RWPE2 (cell line): Measurements from ENCODE around the gene MOG.

Experiments
- ATAC-seq: fragments of 200-7000 bp; cut with Tn5 transposase; 3 replicates; pipeline ENCODE4 v1.9.1; 2021; ENCODE audit warnings: low read depth
- DNase-seq: peaks from one replicate; pipeline ENCODE4 v3.0.0-alpha.2; 2020; ENCODE audit warnings: low spot score
- H3K27ac ChIP-seq: fragments of 450-650 bp; 2 replicates; pipeline ENCODE4 v1.5.1; 2017; ENCODE audit warnings: mild to moderate bottlenecking; ENCODE audit not compliant: poor library complexity, severe bottlenecking
- H3K27me3 ChIP-seq: fragments of 250-450 bp; sonication (Bioruptor Pico); 2 replicates; pipeline ENCODE4 v1.5.1; 2021; ENCODE audit warnings: mild to moderate bottlenecking, moderate library complexity; ENCODE audit not compliant: insufficient read depth, poor library complexity, severe bottlenecking
- H3K36me3 ChIP-seq: fragments of 250-450 bp; sonication (Bioruptor Pico); 2 replicates; pipeline ENCODE4 v1.5.1; 2020; ENCODE audit warnings: low read depth, mild to moderate bottlenecking, moderate library complexity
- H3K4me1 ChIP-seq: fragments of 250-450 bp; sonication (Bioruptor Pico); 2 replicates; pipeline ENCODE4 v1.5.1; 2021; ENCODE audit warnings: mild to moderate bottlenecking, moderate library complexity; ENCODE audit not compliant: insufficient read depth, poor library complexity, severe bottlenecking
- H3K4me3 ChIP-seq: fragments of 250-450 bp; sonication (Bioruptor Pico); 2 replicates; pipeline ENCODE4 v1.5.1; 2021; ENCODE audit warnings: mild to moderate bottlenecking, moderate library complexity; ENCODE audit not compliant: severe bottlenecking
- H3K9me3 ChIP-seq: fragments of 250-450 bp; sonication (Bioruptor Pico); 2 replicates; pipeline ENCODE4 v1.5.1; 2021; ENCODE audit warnings: mild to moderate bottlenecking, moderate library complexity; ENCODE audit not compliant: severe bottlenecking
- TF ChIP-seq, protein P1 (sequence below): fragments of 450-650 bp; IDR thresholded peaks from one replicate; pipeline ENCODE4 v1.5.1; 2017; ENCODE audit warnings: mild to moderate bottlenecking, moderate library complexity; ENCODE audit not compliant: poor library complexity, severe bottlenecking

The MOG gene

DNA sequence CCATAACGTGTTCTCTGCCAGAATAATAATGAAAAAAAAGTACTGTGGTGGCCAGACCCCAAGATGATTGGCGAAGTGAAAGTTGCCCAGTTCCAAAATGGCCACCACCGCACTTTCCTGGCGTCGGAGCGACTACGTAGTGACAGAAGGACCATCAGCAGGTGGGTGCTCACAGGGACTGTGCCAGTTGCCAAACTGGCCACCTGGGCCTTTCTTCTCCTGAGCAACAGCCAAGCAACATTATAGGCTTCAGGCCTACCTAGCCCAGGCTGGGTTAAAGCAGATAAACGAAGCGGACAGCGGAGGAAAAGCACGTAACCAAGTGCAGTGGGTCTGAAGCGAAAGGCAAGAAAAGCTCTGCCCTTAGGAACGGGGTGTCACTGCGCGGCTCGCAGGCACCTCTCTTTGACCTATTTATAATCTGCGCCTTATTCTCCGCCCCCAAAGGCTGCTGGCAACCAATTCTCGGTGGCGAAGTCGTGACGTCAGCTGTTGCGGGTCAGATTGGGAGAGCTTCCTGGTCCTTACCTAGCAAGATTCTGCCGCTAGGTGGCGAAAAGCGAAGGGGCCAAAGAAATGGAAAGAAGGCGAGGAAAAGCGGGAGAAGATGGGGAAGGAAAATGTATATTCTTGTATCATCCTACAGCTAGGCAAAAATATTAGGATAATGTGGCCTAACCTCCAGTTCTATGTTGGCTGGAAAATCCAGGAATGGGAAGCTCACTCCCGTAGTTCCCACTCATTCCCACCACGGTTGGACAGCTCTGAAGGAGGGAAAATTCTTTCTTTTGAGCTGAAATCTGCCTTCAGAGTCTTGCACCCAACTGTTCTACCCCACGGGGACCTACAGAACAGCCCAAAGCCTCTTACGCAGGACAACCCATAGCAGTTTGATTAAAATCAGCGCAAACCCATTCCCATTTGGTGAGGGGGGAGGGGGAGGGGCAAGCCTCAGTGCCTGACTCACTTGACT, 6.9 kb upstream of the MOG start:
- TF ChIP-seq, protein P1, sequence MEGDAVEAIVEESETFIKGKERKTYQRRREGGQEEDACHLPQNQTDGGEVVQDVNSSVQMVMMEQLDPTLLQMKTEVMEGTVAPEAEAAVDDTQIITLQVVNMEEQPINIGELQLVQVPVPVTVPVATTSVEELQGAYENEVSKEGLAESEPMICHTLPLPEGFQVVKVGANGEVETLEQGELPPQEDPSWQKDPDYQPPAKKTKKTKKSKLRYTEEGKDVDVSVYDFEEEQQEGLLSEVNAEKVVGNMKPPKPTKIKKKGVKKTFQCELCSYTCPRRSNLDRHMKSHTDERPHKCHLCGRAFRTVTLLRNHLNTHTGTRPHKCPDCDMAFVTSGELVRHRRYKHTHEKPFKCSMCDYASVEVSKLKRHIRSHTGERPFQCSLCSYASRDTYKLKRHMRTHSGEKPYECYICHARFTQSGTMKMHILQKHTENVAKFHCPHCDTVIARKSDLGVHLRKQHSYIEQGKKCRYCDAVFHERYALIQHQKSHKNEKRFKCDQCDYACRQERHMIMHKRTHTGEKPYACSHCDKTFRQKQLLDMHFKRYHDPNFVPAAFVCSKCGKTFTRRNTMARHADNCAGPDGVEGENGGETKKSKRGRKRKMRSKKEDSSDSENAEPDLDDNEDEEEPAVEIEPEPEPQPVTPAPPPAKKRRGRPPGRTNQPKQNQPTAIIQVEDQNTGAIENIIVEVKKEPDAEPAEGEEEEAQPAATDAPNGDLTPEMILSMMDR, result peak; percentile 96
- H3K27me3 ChIP-seq, result no peaks in the 10 kb centered on the region
- peak; percentile 94 for ATAC-seq
- H3K27ac ChIP-seq, result peak overlapping the region; percentile 20
- H3K36me3 ChIP-seq, result peaks cover 6% of the 10 kb centered on the region; the same call in 1 of the 2 replicates
- H3K4me3 ChIP-seq, result peak overlapping the region; percentile 45
- DNase-seq, result peak; percentile 96
- H3K9me3 ChIP-seq, result no peaks in the 10 kb centered on the region
- peaks cover 3% of the 10 kb centered on the region for H3K4me1 ChIP-seq

DNA sequence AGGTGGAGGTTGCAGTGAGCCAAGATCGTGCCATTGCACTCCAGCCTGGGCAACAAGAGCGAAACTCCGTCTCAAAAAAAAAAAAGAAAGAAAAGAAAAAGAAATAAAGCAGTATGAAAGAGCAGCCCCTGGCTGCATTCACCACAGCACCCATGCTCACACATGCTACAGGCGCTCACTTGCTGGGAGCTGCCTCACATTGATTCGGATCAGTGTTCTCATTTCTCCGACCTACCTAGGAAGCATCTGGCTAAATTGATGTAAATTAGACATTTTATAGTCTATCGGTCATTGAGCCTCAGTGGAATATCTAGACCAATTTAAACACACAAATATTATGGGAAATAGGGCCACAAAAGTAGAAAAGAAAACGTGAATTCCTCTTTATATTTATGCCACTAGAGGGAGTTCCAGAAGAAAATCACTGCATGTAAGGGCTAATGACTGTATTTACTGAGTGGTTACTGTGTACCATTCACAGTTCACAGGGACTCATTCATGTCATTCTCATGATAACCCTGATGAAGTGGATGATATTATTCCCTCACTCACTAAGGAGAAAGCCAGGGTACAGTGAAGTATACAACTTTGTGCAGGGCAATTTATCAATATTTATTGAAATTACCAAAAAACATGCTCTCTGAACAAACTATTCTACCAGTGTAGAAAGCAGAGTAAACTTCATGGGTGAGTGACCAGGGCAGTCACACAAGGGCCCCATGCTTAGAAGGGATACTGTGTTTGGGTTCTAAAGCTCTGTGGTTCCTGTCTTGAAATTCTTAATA, 5.3 kb upstream of the MOG start:
- TF ChIP-seq, protein P1, result peak; percentile 81
- no peak overlapping the region for H3K27ac ChIP-seq
- H3K27me3 ChIP-seq, result no peaks in the 10 kb centered on the region
- peaks cover 6% of the 10 kb centered on the region; the same call in 1 of the 2 replicates for H3K36me3 ChIP-seq
- DNase-seq, result no peak
- peaks cover 3% of the 10 kb centered on the region for H3K4me1 ChIP-seq
- no peak overlapping the region for H3K4me3 ChIP-seq
- no peaks in the 10 kb centered on the region for H3K9me3 ChIP-seq
- no peak for ATAC-seq

DNA sequence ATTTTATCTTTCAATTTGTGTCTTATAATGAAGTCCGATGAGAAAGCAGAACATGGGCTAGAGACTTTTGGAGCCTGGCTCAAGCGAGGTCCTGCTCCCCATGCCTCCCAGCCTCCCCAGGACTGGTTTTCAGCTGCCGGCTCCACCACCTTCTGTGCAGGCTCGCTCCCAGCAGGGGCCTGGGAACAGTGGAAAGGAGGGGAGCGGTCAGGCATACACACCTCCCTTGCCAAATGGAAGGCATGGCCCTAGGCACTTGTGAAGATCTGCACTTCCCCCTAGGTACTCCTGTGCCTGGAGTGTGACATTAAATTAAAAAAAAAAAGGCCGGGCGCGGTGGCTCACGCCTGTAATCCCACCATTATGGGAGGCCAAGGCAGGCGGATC, 4.7 kb upstream of the MOG start:
- TF ChIP-seq, protein P1, result no peak
- no peaks in the 10 kb centered on the region for H3K9me3 ChIP-seq
- H3K27ac ChIP-seq, result no peak overlapping the region
- ATAC-seq (no peak), DNase-seq (no peak)
- peaks cover 5% of the 10 kb centered on the region; the same call in 1 of the 2 replicates for H3K36me3 ChIP-seq
- no peak overlapping the region for H3K4me3 ChIP-seq
- H3K4me1 ChIP-seq, result peaks cover 3% of the 10 kb centered on the region
- H3K27me3 ChIP-seq, result no peaks in the 10 kb centered on the region

DNA sequence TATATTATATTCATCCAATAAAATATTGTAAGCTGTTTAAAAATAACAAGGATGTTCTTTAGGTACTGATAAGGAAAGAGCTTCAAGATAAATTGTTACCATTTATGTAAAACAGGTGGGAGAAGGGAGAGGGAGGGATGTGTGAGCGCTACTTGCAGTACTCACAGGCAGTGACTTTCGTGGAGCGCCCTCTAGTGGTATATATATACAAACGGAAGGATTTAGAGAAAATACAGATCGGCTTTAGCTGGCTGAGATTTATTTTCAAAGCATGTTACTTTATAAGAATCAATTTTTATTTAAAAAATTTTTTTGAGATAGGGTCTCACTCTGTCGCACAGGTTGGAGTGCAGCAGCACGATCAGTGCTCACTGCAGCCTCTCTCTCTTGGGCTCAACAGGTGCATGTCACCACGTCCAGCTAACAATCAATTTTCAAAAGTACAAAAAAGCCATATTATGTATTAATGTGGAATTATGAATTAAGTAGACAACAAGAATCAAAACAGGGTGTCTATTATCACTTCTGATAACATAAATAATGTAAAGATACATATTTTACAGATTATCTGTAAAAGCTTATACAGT, 3.3 kb upstream of the MOG start:
- Histone ChIP-seq H3K4me3 (no peak overlapping the region), H3K27ac (no peak overlapping the region), H3K27me3 (no peaks in the 10 kb centered on the region), H3K4me1 (peaks cover 3% of the 10 kb centered on the region), H3K9me3 (no peaks in the 10 kb centered on the region), H3K36me3 (no peaks in the 10 kb centered on the region)
- DNase-seq (no peak), ATAC-seq (no peak; the same call in 2 of the 3 replicates)
- TF ChIP-seq, protein P1, result peak; percentile 95
